CD14-positive monocyte (primary cell): ENCODE measurements around the gene RASSF7. TPM values are rescaled to one million over a fixed set of nuclear protein-coding genes. Genes with fewer than 3 reads are reported as not detected.

Experiments used
- DNase-seq, 3 donors: peaks; one replicate each; pipeline ENCODE4 v3.0.0-alpha.2; 2011 to 2022
- H2AFZ ChIP-seq: 2 replicates; pipeline ENCODE4 v1.6.0; 2012; ENCODE audit warnings: mild to moderate bottlenecking, low read depth, low read length, inconsistent platforms; ENCODE audit not compliant: insufficient read depth, poor library complexity, severe bottlenecking
- H3K27ac ChIP-seq, 2 donors: 1 replicate in 1 of 2; 2 replicates in 1 of 2; pipeline ENCODE4 v1.5.1; 2012 to 2013; ENCODE audit warnings: low read length in 2 of 2, control low read depth in 1 of 2, inconsistent platforms in 1 of 2, low read depth in 1 of 2, mild to moderate bottlenecking in 1 of 2
- H3K27me3 ChIP-seq, 2 donors: one replicate each; pipeline versions ENCODE4 v1.6.0 to v1.6.1; 2011 to 2013; ENCODE audit warnings: low read length in 2 of 2; ENCODE audit not compliant: control insufficient read depth in 2 of 2, insufficient read depth in 2 of 2
- H3K36me3 ChIP-seq, 2 donors: replicated peaks in 1 of 2; 1 replicate in 1 of 2; 2 replicates in 1 of 2; pipeline versions ENCODE4 v1.5.1 to v1.6.1; 2012 to 2013; ENCODE audit warnings: low read length in 2 of 2, control low read depth in 1 of 2, inconsistent platforms in 1 of 2, mild to moderate bottlenecking in 1 of 2; ENCODE audit not compliant: insufficient read depth in 2 of 2, control insufficient read depth in 1 of 2
- H3K4me1 ChIP-seq, 2 donors: 1 replicate in 1 of 2; 2 replicates in 1 of 2; pipeline versions ENCODE4 v1.5.1 to v1.6.1; 2012 to 2013; ENCODE audit warnings: low read length in 2 of 2, control low read depth in 1 of 2, inconsistent platforms in 1 of 2, mild to moderate bottlenecking in 1 of 2, moderate library complexity in 1 of 2; ENCODE audit not compliant: insufficient read depth in 2 of 2, control insufficient read depth in 1 of 2
- H3K4me2 ChIP-seq: replicated peaks from 2 replicates; pipeline ENCODE3; 2012; ENCODE audit warnings: low read length, moderate library complexity, mild to moderate bottlenecking; ENCODE audit not compliant: poor library complexity, severe bottlenecking; ENCODE audit errors: extremely low read depth
- H3K4me3 ChIP-seq, 3 experiments: fragments of 200-600 bp in 1 of 3; sonication (generic) in 1 of 3; replicated peaks in 1 of 3; 1 replicate in 2 of 3; 2 replicates in 1 of 3; pipeline ENCODE4 v1.5.1; 2011 to 2013; ENCODE audit warnings: low read length in 3 of 3, mild to moderate bottlenecking in 3 of 3, control low read depth in 2 of 3, low read depth in 2 of 3, inconsistent platforms in 1 of 3, moderate library complexity in 1 of 3
- H3K79me2 ChIP-seq: 2 replicates; pipeline ENCODE4 v1.6.0; 2012; ENCODE audit warnings: mild to moderate bottlenecking, control low read depth, inconsistent platforms, low read length, moderate library complexity; ENCODE audit not compliant: insufficient read depth
- H3K9ac ChIP-seq: 2 replicates; pipeline ENCODE4 v1.6.0; 2017; ENCODE audit warnings: low read length, mild to moderate bottlenecking; ENCODE audit not compliant: insufficient read depth, poor library complexity, severe bottlenecking
- H3K9me3 ChIP-seq, 2 donors: replicated peaks in 1 of 2; 1 replicate in 1 of 2; 2 replicates in 1 of 2; pipeline versions ENCODE4 v1.5.1 to v1.6.1; 2012 to 2013; ENCODE audit warnings: low read length in 2 of 2, control low read depth in 1 of 2; ENCODE audit not compliant: control insufficient read depth in 1 of 2, insufficient read depth in 1 of 2
- H4K20me1 ChIP-seq: 2 replicates; pipeline ENCODE4 v1.6.0; 2012; ENCODE audit warnings: mild to moderate bottlenecking, low read length, control low read depth, moderate library complexity; ENCODE audit not compliant: insufficient read depth
- H3K27ac Mint-ChIP-seq, 7 donors: one replicate each; pipeline ENCODE4 v1.8.0; 2020; ENCODE audit warnings: mild to moderate bottlenecking in 7 of 7, mixed read lengths in 7 of 7, moderate library complexity in 6 of 7, inconsistent platforms in 2 of 7
- H3K27me3 Mint-ChIP-seq, 3 donors: one replicate each; pipeline ENCODE4 v1.8.0; 2021 to 2022; ENCODE audit warnings: low read depth in 3 of 3, mild to moderate bottlenecking in 3 of 3, mixed read lengths in 3 of 3, moderate library complexity in 3 of 3, inconsistent platforms in 1 of 3
- H3K36me3 Mint-ChIP-seq, 2 donors: one replicate each; pipeline ENCODE4 v1.8.0; 2020; ENCODE audit warnings: mixed read lengths in 2 of 2, inconsistent platforms in 1 of 2, mild to moderate bottlenecking in 1 of 2
- H3K4me1 Mint-ChIP-seq: one replicate; pipeline ENCODE4 v1.8.0; 2020; ENCODE audit warnings: mild to moderate bottlenecking, mixed read lengths
- H3K4me3 Mint-ChIP-seq, 2 donors: one replicate each; pipeline ENCODE4 v1.8.0; 2020; ENCODE audit warnings: mild to moderate bottlenecking in 2 of 2, mixed read lengths in 2 of 2, moderate library complexity in 1 of 2
- H3K9me3 Mint-ChIP-seq, 7 donors: one replicate each; pipeline ENCODE4 v1.8.0; 2020 to 2022; ENCODE audit warnings: mixed read lengths in 7 of 7, mild to moderate bottlenecking in 6 of 7, moderate library complexity in 6 of 7, inconsistent platforms in 2 of 7
- CTCF ChIP-seq: fragments of 200-600 bp; IDR thresholded peaks from one replicate; pipeline ENCODE4 v1.8.0; 2022; ENCODE audit warnings: antibody characterized with exemption, mild to moderate bottlenecking
- WGBS: methylation state at CpG from one replicate; pipeline ENCODE4 v1.1.5; 2013; ENCODE audit warnings: missing lambda C conversion rate; ENCODE audit not compliant: insufficient coverage; 5-methylcytosine and 5-hydroxymethylcytosine counted together
- intact Hi-C, 2 donors: fragments of 100-400 bp; cut with micrococcal nuclease; formaldehyde crosslinking; loops; one replicate each; pipeline versions ENCODE4 v1.15.0 to v1.15.1; 2023
- polyA plus RNA-seq, 3 donors: library from polyadenylated mRNA; depleted of rRNA in 1 of 3; unstranded in 2 of 3; stranded (reverse) in 1 of 3; fragments of 300-500 nt in 2 of 3; fragments of >200 nt in 1 of 3; fragmentation: Illumina TruSeq in 2 of 3; gene quantifications; 1 replicate in 2 of 3; 2 replicates in 1 of 3; pipeline ENCODE4 v1.2.3, GENCODE V29; 2012 to 2021

The RASSF7 gene
- polyA plus RNA-seq, 3 donors, result 10.0 to 26.5 (median 12.4) TPM

- Histone ChIP-seq H3K9ac (no peak overlapping the region), H3K9me3 (no peaks in the 10 kb centered on the region), H4K20me1 (no peaks in the 10 kb centered on the region), H3K4me2 (no peak overlapping the region), H3K4me3 (no peak overlapping the region), H2AFZ (no peak overlapping the region), H3K27ac (no peak overlapping the region), H3K27me3 (peaks cover 0 to 22% of the 10 kb centered on the region in 2 donors), H3K79me2 (no peaks in the 10 kb centered on the region), H3K4me1 (peaks cover 2 to 6% of the 10 kb centered on the region in 2 donors), H3K36me3 (no peaks in the 10 kb centered on the region)
- TF ChIP-seq CTCF, result no peak
- Mint-ChIP-seq H3K4me3 (no peak overlapping the region), H3K27ac (no peak overlapping the region), H3K27me3 (peaks cover 5 to 29% (median 17%) of the 10 kb centered on the region in 3 donors), H3K4me1 (no peaks in the 10 kb centered on the region), H3K36me3 (no peaks in the 10 kb centered on the region), H3K9me3 (peaks cover 0 to 3% (median 0%) of the 10 kb centered on the region in 7 donors)
- 98% methylated on average over 25 of the region's 25 CpGs for WGBS
- intact Hi-C loops, result no loop called here
- no peak for DNase-seq
Observed at GRCh38 chr11:550021-550745, 10.6 kb upstream of the RASSF7 start.

- H3K9me3 Mint-ChIP-seq, result peaks cover 0 to 3% (median 0%) of the 10 kb centered on the region in 7 donors
- no peaks in the 10 kb centered on the region for H3K36me3 Mint-ChIP-seq
- intact Hi-C loops, result no loop called here
- Histone ChIP-seq H3K79me2 (no peaks in the 10 kb centered on the region), H3K27me3 (peaks cover 0 to 23% of the 10 kb centered on the region in 2 donors), H3K4me3 (no peak overlapping the region), H2AFZ (no peak overlapping the region), H3K9me3 (no peaks in the 10 kb centered on the region), H3K4me2 (no peak overlapping the region), H3K4me1 (peaks cover 2 to 12% of the 10 kb centered on the region in 2 donors), H4K20me1 (no peaks in the 10 kb centered on the region), H3K27ac (no peak overlapping the region), H3K9ac (no peak overlapping the region), H3K36me3 (no peaks in the 10 kb centered on the region)
- no peak overlapping the region for H3K27ac Mint-ChIP-seq
- peaks cover 5 to 35% (median 17%) of the 10 kb centered on the region in 3 donors for H3K27me3 Mint-ChIP-seq
- DNase-seq, result no peak
- no peak overlapping the region for H3K4me3 Mint-ChIP-seq
- no peak for TF ChIP-seq CTCF
- WGBS, result 93% methylated on average over 3 of the region's 5 CpGs
- no peaks in the 10 kb centered on the region for H3K4me1 Mint-ChIP-seq
Observed at GRCh38 chr11:550746-551085, 10.1 kb upstream of the RASSF7 start.
